HEK293 (cell line): Measurements from ENCODE around the gene ADAMTS2.

Experiments
- CTCF ChIA-PET: fragments of 350-600 bp; formaldehyde crosslinking; extraction: SDS; loops from one replicate; lab custom pipeline; 2021; ENCODE audit warnings: antibody characterized with exemption; lab: Yijun Ruan, JAX
- POLR2A ChIA-PET: fragments of 300-600 bp; formaldehyde crosslinking; extraction: SDS; loops from one replicate; lab custom pipeline; 2020; ENCODE audit warnings: antibody characterized with exemption, inconsistent platforms; lab: Yijun Ruan, JAX
- H3K27ac ChIP-seq: fragments of 200-500 bp; sonication (Bioruptor generic); 2 replicates; pipeline ENCODE4 v1.5.1; 2014; ENCODE audit warnings: low read depth, low read length, control low read depth, inconsistent platforms; ENCODE audit errors: extremely low read depth
- H3K36me3 ChIP-seq, 2 experiments: fragments of 200-500 bp in 1 of 2; sonication (Bioruptor generic) in 1 of 2; 1 replicate in 1 of 2; 2 replicates in 1 of 2; pipeline ENCODE4 v1.5.1; 2014 to 2017; ENCODE audit warnings: inconsistent platforms in 2 of 2, low read length in 2 of 2; ENCODE audit not compliant: control insufficient read depth in 2 of 2, insufficient read depth in 1 of 2
- H3K4me1 ChIP-seq: fragments of 200-500 bp; sonication (Bioruptor generic); 2 replicates; pipeline ENCODE4 v1.5.1; 2014; ENCODE audit warnings: mild to moderate bottlenecking, low read length, inconsistent platforms; ENCODE audit not compliant: control insufficient read depth, insufficient read depth
- H3K4me3 ChIP-seq: 2 replicates; pipeline ENCODE4 v1.5.1; 2011; ENCODE audit warnings: low read depth, mild to moderate bottlenecking, control low read depth, low read length, moderate library complexity
- H3K9me3 ChIP-seq: fragments of 200-500 bp; sonication (Bioruptor generic); 2 replicates; pipeline ENCODE4 v1.5.1; 2014; ENCODE audit warnings: low read depth, low read length, inconsistent platforms; ENCODE audit not compliant: control insufficient read depth, insufficient read depth
- KLF1 ChIP-seq: fragments of 450-650 bp; formaldehyde crosslinking; IDR thresholded peaks from 2 replicates; pipeline ENCODE4 v1.5.1; 2016; ENCODE audit warnings: missing biosample characterization, missing genetic modification characterization
- MZF1 ChIP-seq: fragments of 450-650 bp; formaldehyde crosslinking; IDR thresholded peaks from 2 replicates; pipeline ENCODE4 v1.5.1; 2017; ENCODE audit warnings: missing biosample characterization, missing genetic modification characterization, borderline replicate concordance
- PRDM1 ChIP-seq: fragments of 450-650 bp; formaldehyde crosslinking; IDR thresholded peaks from 2 replicates; pipeline ENCODE4; 2016; ENCODE audit warnings: missing biosample characterization, missing genetic modification characterization
- SALL2 ChIP-seq: fragments of 450-650 bp; formaldehyde crosslinking; IDR thresholded peaks from 2 replicates; pipeline ENCODE4 v1.5.0; 2017; ENCODE audit warnings: missing biosample characterization, mild to moderate bottlenecking, missing genetic modification characterization, borderline replicate concordance
- ZIC2 ChIP-seq: fragments of 450-650 bp; formaldehyde crosslinking; IDR thresholded peaks from 2 replicates; pipeline ENCODE4 v1.5.1; 2016; ENCODE audit warnings: missing biosample characterization, missing genetic modification characterization
- ZNF121 ChIP-seq: fragments of 450-650 bp; formaldehyde crosslinking; IDR thresholded peaks from 2 replicates; pipeline ENCODE4 v1.5.1; 2016; ENCODE audit warnings: missing biosample characterization, missing genetic modification characterization
- ZNF155 ChIP-seq: fragments of 450-650 bp; formaldehyde crosslinking; IDR thresholded peaks from 2 replicates; pipeline ENCODE4 v1.5.1; 2016; ENCODE audit warnings: missing biosample characterization, missing genetic modification characterization
- ZNF354C ChIP-seq: fragments of 450-650 bp; formaldehyde crosslinking; IDR thresholded peaks from 2 replicates; pipeline ENCODE4 v1.5.1; 2016; ENCODE audit warnings: missing biosample characterization, missing genetic modification characterization, low read depth, borderline replicate concordance
- ZNF394 ChIP-seq: fragments of 450-650 bp; formaldehyde crosslinking; IDR thresholded peaks from 2 replicates; pipeline ENCODE4 v1.5.1; 2016; ENCODE audit warnings: missing biosample characterization, missing genetic modification characterization, mild to moderate bottlenecking, moderate library complexity, borderline replicate concordance
- ZNF529 ChIP-seq: fragments of 450-650 bp; formaldehyde crosslinking; IDR thresholded peaks from 2 replicates; pipeline ENCODE4 v1.5.1; 2017; ENCODE audit warnings: missing genetic modification characterization, missing biosample characterization; ENCODE audit not compliant: insufficient replicate concordance
- ZNF549 ChIP-seq: fragments of 450-650 bp; IDR thresholded peaks from 2 replicates; pipeline ENCODE4 v1.5.1; 2018; ENCODE audit warnings: missing biosample characterization, missing genetic modification characterization, mild to moderate bottlenecking, inconsistent platforms, moderate library complexity
- ZNF654 ChIP-seq: fragments of 450-650 bp; formaldehyde crosslinking; IDR thresholded peaks from 2 replicates; pipeline ENCODE4 v1.5.1; 2016; ENCODE audit warnings: low read depth, missing biosample characterization, missing genetic modification characterization
- ZNF670 ChIP-seq: fragments of 450-650 bp; formaldehyde crosslinking; IDR thresholded peaks from 2 replicates; pipeline ENCODE4 v1.5.1; 2016; ENCODE audit warnings: missing biosample characterization, missing genetic modification characterization, low read depth
- ZNF704 ChIP-seq: fragments of 450-650 bp; formaldehyde crosslinking; IDR thresholded peaks from 2 replicates; pipeline ENCODE4 v1.5.1; 2016; ENCODE audit warnings: missing biosample characterization, missing genetic modification characterization
- ZSCAN16 ChIP-seq: fragments of 450-650 bp; formaldehyde crosslinking; IDR thresholded peaks from 2 replicates; pipeline ENCODE4 v1.5.1; 2016; ENCODE audit warnings: missing biosample characterization, missing genetic modification characterization
- TF ChIP-seq, protein P1 (sequence below): fragments of 450-650 bp; formaldehyde crosslinking; IDR thresholded peaks from 2 replicates; pipeline ENCODE4 v1.5.1; 2016; ENCODE audit warnings: missing biosample characterization, missing genetic modification characterization
- TF ChIP-seq, protein P2 (sequence below): fragments of 450-650 bp; formaldehyde crosslinking; IDR thresholded peaks from 2 replicates; pipeline ENCODE4 v1.5.1; 2017; ENCODE audit warnings: missing biosample characterization, missing genetic modification characterization
- TF ChIP-seq, protein P3 (sequence below): fragments of 450-650 bp; formaldehyde crosslinking; IDR thresholded peaks from 2 replicates; pipeline ENCODE4 v1.5.1; 2016; ENCODE audit warnings: missing biosample characterization, missing genetic modification characterization
- TF ChIP-seq, protein P4 (sequence below): fragments of 450-650 bp; formaldehyde crosslinking; IDR thresholded peaks from 2 replicates; pipeline ENCODE4 v1.5.1; 2017; ENCODE audit warnings: missing biosample characterization, missing genetic modification characterization
- TF ChIP-seq, protein P5 (sequence below): fragments of 450-650 bp; IDR thresholded peaks from 2 replicates; pipeline ENCODE4 v1.5.1; 2018; ENCODE audit warnings: missing biosample characterization, mild to moderate bottlenecking, missing genetic modification characterization

ADAMTS2 gene

DNA sequence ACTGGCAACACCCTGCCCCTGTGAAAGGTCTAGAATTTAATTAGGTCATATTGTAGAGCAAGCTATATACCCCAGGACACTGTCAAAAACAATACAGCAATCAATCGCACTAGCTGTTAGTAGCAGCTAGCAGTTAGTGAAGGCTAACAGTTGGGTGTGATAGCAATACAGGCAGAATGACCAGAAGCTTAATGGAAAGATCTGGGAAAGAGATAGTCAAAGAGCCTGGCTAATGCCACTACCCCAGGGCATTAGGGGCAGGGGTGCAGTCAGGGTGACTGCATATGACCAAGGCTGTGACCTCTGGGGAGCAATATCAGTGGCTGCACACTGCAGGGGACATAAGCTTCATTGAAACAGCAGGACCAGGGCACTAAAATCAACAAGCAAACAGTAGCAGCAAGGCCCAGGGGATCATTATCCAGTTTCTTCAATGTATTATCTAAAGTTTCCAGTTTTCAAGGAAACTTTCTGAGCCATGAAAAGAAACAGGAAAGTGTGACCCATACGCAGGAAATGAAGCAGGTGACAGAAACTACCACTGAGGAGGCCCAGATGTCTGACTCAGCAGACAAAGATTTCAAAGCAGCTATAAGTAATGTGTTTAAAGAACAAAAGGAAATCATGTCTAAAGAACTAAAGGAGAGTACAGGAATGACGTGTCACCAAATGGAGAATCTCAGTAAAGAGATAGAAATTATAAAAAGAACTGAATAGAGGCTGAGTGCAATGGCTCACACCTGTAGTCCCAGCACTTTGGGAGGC lies 202.6 kb downstream of the ADAMTS2 start:
- Histone ChIP-seq H3K4me3 (no peak overlapping the region), H3K36me3 (no peaks in the 10 kb centered on the region), H3K27ac (no peak overlapping the region)
- CTCF ChIA-PET = no interaction called here
- POLR2A ChIA-PET = no interaction called here
- TF ChIP-seq ZNF529 (tag by site-specific recombination) (no peak), ZIC2 (tag by site-specific recombination) (peak; percentile 77)
- TF ChIP-seq, all 188 proteins: peak for 1
- no peaks in the 10 kb centered on the region for H3K9me3 ChIP-seq
- no peaks in the 10 kb centered on the region for H3K4me1 ChIP-seq

DNA sequence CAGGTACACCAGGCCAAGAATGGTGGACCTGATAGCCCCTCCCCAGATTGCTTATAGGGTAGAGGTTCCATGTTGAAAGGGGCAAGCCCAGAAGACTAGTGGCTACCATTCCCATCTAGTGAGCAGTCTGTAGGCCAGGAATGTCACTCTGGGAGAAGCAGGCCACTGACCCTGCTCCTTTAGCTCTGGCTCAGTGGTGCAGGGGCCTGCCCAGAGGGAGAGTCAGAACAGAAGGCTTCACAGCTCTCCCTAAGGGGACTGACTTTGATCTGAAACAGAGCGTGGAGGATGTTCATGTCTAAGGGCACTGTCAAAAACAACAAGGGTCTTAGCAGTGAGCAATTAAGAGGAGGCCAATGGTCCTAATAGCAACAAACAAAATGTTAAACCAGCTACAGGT lies 203.4 kb downstream of the ADAMTS2 start:
- POLR2A ChIA-PET = no interaction called here
- H3K27ac ChIP-seq = no peak overlapping the region
- no peaks in the 10 kb centered on the region for H3K9me3 ChIP-seq
- no peak for TF ChIP-seq ZNF704 (tag by site-specific recombination)
- TF ChIP-seq, protein P1, sequence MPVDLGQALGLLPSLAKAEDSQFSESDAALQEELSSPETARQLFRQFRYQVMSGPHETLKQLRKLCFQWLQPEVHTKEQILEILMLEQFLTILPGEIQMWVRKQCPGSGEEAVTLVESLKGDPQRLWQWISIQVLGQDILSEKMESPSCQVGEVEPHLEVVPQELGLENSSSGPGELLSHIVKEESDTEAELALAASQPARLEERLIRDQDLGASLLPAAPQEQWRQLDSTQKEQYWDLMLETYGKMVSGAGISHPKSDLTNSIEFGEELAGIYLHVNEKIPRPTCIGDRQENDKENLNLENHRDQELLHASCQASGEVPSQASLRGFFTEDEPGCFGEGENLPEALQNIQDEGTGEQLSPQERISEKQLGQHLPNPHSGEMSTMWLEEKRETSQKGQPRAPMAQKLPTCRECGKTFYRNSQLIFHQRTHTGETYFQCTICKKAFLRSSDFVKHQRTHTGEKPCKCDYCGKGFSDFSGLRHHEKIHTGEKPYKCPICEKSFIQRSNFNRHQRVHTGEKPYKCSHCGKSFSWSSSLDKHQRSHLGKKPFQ (tag by site-specific recombination) = no peak
- TF ChIP-seq, protein P2, sequence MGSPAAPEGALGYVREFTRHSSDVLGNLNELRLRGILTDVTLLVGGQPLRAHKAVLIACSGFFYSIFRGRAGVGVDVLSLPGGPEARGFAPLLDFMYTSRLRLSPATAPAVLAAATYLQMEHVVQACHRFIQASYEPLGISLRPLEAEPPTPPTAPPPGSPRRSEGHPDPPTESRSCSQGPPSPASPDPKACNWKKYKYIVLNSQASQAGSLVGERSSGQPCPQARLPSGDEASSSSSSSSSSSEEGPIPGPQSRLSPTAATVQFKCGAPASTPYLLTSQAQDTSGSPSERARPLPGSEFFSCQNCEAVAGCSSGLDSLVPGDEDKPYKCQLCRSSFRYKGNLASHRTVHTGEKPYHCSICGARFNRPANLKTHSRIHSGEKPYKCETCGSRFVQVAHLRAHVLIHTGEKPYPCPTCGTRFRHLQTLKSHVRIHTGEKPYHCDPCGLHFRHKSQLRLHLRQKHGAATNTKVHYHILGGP (tag by site-specific recombination) = no peak
- TF ChIP-seq KLF1 (tag by site-specific recombination) = no peak
- no peak for TF ChIP-seq PRDM1 (tag by site-specific recombination)
- TF ChIP-seq ZNF654 (tag by site-specific recombination) = no peak
- TF ChIP-seq, protein P3, sequence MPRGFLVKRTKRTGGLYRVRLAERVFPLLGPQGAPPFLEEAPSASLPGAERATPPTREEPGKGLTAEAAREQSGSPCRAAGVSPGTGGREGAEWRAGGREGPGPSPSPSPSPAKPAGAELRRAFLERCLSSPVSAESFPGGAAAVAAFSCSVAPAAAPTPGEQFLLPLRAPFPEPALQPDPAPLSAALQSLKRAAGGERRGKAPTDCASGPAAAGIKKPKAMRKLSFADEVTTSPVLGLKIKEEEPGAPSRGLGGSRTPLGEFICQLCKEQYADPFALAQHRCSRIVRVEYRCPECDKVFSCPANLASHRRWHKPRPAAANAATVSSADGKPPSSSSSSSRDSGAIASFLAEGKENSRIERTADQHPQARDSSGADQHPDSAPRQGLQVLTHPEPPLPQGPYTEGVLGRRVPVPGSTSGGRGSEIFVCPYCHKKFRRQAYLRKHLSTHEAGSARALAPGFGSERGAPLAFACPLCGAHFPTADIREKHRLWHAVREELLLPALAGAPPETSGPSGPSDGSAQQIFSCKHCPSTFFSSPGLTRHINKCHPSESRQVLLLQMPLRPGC (tag by site-specific recombination) = no peak
- TF ChIP-seq ZNF121 (tag by site-specific recombination) = no peak
- TF ChIP-seq ZNF549 (tag by site-specific recombination) = no peak
- no peak for TF ChIP-seq ZNF354C (tag by site-specific recombination)
- TF ChIP-seq, protein P4, sequence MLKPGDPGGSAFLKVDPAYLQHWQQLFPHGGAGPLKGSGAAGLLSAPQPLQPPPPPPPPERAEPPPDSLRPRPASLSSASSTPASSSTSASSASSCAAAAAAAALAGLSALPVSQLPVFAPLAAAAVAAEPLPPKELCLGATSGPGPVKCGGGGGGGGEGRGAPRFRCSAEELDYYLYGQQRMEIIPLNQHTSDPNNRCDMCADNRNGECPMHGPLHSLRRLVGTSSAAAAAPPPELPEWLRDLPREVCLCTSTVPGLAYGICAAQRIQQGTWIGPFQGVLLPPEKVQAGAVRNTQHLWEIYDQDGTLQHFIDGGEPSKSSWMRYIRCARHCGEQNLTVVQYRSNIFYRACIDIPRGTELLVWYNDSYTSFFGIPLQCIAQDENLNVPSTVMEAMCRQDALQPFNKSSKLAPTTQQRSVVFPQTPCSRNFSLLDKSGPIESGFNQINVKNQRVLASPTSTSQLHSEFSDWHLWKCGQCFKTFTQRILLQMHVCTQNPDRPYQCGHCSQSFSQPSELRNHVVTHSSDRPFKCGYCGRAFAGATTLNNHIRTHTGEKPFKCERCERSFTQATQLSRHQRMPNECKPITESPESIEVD (tag by site-specific recombination) = no peak
- TF ChIP-seq SALL2 (tag by site-specific recombination) = no peak
- no peak for TF ChIP-seq ZNF670 (tag by site-specific recombination)
- TF ChIP-seq, protein P5, sequence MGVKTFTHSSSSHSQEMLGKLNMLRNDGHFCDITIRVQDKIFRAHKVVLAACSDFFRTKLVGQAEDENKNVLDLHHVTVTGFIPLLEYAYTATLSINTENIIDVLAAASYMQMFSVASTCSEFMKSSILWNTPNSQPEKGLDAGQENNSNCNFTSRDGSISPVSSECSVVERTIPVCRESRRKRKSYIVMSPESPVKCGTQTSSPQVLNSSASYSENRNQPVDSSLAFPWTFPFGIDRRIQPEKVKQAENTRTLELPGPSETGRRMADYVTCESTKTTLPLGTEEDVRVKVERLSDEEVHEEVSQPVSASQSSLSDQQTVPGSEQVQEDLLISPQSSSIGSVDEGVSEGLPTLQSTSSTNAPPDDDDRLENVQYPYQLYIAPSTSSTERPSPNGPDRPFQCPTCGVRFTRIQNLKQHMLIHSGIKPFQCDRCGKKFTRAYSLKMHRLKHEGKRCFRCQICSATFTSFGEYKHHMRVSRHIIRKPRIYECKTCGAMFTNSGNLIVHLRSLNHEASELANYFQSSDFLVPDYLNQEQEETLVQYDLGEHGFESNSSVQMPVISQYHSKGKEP (tag by site-specific recombination) = no peak
- no peak for TF ChIP-seq ZSCAN16 (tag by site-specific recombination)
- TF ChIP-seq ZNF155 = no peak
- TF ChIP-seq MZF1 (tag by site-specific recombination) = no peak
- no peak for TF ChIP-seq ZNF394 (tag by site-specific recombination)
- TF ChIP-seq, all 188 proteins: peak for 0
- Histone ChIP-seq H3K4me3 (no peak overlapping the region), H3K36me3 (no peaks in the 10 kb centered on the region), H3K4me1 (no peaks in the 10 kb centered on the region)
- CTCF ChIA-PET = no interaction called here
